Measurements from ENCODE around the gene CACNG5.
A peak's percentile ranks its signal among the peaks of the same experiment; 100 is the strongest.

CACNG5 gene

GRCh38 chr17:66834919-66835454, at the start of gene CACNG5:
TSS of gene CACNG5 (plus strand) at chr17:66835117. CDS start at chr17:66877333, 42,216 bp downstream.
- no peak for DNase-seq

DNA sequence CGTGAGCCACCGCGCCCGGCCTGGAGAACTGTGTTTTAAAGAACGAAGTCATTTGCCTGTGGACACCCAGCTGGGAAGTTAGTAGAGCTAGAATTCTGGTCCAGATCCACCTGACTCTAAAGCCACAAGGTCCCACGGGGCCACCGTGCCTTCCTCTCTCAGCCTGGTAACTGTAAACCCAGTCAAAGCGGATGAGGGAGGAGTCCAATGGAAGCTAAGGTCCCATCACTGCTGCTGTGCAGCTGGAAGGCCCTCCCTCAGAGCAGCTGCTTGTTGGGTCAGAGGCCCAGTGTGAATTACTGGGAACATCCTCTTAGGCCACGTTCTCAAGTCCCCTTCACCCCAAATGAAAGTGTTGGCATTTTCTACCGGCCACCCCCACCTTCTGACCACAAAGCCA, 48.8 kb upstream of the CACNG5 start:
- no peak for DNase-seq

DNA sequence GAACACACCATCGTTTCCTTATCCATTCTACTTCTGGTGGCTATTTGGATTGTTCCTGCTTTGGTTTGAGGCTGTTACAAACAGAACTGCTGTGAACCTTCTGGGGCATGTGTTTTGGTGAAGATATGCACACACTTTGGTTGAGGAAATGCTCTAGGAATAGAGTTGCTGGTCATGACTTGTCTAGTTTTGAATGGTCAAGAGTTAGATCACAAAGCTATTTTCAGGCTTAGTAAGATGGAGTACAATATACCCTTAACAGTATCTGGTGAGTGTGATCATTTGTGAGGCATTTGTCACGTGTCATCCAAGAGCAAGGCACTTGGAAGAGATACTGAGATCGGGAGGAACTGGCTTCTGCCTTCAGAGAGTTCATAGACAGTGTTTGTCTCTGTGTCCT, 47.0 kb upstream of the CACNG5 start:
- DNase-seq, result no peak

DNA sequence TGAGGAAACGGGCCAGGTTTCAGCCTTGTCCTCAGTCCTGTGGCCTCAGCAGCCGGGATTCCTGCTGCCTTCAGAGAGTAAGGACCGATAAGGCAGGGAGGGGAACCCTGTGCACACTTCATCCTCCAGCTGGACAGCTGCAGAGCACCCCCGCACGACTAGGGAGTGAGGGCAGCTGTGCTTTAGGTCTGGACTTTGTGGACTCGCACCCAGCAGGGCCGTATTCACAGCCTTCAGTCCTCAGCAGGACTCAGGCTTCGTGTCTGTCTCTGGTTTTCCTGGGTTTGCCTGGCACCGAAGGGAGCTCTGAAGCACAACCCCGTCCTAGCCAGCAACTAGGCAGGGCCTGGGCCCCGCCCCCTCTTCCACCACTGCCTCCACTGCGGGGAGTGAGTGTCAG, 45.8 kb upstream of the CACNG5 start:
- DNase-seq, result no peak

DNA sequence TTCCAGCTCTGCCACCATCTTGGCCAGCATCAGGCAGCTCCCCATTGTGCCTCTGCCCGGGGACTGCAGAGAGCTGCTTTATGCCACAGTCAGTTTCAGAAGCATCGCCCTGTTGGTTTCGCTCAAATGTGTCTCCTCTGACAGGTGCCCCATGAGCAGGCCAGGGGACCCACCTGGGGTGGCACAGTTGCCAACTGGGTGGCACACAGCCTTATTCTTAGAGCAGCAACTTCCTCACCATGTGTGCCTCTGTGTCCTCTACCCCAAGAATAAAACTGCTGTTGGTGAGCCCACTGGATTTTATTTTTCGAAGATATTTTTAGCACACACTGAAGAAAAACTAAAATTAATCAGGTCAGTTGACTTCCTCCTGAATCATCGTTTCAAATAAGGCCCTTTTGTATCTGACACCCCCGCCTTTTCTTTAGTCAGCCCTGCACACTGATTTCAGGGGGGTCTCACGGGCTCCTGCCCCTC, 44.9 kb upstream of the CACNG5 start:
- DNase-seq, result no peak

DNA sequence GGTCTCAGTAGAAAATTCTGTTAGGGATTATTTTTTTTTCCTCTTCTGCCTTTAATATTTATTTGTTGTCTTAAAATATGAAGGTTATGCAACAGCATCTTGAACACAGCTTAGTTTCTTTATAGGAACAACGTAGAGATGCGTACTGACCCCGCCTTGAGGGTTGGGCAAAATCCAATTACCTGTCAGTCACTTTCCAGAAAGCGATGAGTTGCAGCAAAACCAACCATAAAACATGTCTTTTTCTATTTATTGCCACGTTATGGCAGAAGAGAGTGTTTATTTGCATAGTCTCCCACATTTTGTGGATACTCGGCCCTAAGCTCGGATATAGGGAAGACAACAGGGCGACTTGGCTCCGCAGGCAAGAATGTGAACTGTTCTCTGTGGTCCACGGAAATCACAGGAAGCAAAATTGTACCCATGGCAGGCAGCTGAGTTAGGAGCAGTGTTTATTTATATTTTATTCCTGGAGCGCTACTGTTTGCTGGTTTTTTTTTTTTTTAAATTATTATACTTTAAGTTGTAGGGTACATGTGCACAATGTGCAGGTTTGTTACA, 44.3 kb upstream of the CACNG5 start:
- no peak for DNase-seq

GRCh38 chr17:66791347-66791746, 43.6 kb upstream of the CACNG5 start:
- peak; percentile 16 to 21 for DNase-seq

DNA sequence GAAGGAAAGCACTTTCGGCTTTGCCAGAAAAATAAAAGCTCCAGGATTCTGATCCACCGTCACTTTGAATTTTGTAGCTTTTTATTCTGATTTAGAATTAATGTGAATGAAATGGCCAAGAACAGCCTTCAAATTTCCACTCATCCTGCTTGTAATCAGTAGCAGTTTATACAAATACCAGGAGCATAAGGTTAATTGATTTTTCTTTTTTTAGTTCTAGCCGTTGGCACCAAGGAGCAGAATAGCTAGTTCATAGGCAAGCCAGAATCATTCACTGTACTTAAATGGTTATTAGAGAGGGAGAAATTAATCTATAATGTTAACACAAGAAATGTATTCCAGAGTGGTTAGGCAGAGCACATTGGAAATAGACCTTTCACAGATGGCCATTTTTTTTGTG, 41.1 kb upstream of the CACNG5 start:
- no peak for DNase-seq

DNA sequence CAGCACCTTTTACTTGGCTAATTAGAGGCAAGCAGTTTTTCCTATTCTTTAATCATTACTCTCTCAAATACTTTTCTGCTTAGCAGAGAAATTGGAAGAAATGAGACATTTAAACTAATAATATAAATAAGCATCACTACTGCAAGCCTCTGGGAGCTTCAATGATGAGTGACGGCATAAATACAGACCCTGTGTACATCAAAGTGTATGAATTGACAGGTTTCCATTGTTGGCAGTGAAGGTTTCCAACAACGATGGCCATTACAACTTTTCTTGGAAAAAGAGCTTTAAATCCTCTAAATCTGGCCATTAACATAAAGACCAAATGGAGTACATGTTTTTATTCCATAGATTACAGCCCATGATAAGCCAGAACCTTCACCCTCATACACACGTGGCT, 39.4 kb upstream of the CACNG5 start:
- no peak for DNase-seq

- DNase-seq, result no peak
Measured at GRCh38 chr17:66799849-66800537, 34.9 kb upstream of the CACNG5 start.

DNA sequence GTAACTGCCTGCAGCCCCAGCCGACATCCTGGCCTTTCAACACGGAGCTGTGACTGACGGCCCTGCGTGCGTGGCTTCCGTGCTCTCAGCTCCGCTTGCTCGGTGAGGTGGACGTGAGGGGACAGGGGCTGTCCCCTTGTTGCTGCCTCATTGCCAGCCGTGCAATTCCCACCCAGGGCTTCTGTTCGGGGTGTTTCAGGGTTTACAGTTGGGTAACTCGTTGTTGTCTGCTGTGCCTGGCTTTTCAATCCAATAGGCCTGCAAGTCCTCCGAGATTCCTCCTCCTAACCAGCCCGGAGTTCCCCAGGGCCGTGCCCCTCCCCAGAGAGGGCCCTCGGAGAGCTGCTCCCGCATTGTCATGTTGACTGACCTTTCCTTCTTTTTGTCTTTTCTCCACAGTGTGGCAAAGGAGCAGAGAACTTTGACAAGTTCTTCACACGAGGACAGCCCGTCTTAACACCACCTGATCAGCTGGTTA, 31.4 kb upstream of the CACNG5 start:
- no peak for DNase-seq

DNA sequence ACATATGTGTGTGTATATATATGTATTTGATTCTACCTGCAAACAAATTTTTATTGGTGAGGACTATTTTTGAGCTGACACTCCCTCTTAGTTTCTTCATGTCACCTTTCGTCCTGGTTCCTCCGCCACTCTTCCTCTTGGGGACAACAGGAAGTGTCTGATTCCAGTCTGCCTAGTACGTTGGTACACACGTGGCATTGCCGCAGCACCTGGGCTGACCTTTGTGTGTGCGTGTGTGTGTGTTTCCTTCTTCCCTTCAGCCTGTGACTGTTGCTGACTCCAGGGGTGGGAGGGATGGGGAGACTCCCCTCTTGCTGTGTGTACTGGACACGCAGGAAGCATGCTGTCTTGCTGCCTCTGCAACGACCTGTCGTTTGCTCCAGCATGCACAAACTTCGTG, 29.4 kb upstream of the CACNG5 start:
- peak; percentile 23 to 47 for DNase-seq

GRCh38 chr17:66807182-66807581, 27.7 kb upstream of the CACNG5 start:
- DNase-seq, result peak; percentile 44 to 46

- no peak for DNase-seq
Measured at GRCh38 chr17:66809408-66809807, 25.5 kb upstream of the CACNG5 start.

DNA sequence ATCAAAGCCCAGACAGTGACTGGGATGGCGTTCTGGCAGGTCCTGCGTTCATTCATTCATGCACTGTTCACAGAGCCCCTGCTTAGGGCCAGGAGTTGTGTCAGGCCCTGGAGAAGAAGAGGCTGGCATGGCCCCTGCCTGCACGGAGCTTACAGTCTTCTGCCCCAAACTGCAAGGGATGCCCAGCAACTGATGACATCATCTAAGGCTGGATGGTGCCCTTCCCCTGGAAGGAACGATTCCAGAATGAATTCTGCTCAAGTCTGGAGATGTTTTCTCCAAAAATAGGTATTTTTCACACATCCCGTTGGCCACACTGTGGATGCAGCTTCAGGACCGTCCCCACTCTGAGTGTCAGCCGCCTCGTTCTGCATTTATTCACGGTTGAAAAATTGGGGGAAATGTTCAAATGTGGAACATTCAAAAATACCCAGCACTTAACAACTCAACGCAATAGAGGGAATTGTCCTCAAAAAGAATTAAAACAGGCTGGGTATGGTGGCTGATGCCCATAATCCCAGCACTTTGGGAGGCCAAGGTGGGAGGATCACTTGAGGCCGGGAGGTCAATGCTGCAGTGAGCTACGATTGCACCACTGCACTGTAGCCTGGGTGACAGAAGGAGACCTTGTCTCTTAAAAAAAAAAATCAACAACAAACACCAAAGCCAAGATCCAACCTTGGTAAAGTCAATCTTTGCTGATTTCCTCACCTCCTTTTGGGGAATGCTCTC, 23.8 kb upstream of the CACNG5 start:
- DNase-seq, result no peak

DNA sequence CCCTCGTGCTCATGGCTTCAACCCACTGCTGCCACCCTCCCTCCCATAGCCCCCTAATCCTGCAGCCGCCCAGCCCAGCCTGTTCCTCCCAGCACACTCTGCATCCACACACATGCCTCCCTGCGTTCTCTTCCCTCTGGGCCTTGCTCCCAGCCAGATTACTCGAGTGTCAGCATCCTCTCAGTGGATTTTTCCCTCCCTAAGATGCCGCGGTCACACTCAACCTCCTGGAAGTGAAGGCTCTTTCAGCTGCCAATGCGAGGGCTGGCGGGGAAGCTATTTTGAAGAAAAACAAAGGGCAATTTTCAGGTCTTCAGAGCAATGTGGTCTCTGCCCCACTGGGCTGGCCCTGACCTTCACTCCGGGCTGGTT, 23.2 kb upstream of the CACNG5 start:
- DNase-seq, result no peak

- DNase-seq, result no peak
Measured at GRCh38 chr17:66812571-66812970, 22.3 kb upstream of the CACNG5 start.

DNA sequence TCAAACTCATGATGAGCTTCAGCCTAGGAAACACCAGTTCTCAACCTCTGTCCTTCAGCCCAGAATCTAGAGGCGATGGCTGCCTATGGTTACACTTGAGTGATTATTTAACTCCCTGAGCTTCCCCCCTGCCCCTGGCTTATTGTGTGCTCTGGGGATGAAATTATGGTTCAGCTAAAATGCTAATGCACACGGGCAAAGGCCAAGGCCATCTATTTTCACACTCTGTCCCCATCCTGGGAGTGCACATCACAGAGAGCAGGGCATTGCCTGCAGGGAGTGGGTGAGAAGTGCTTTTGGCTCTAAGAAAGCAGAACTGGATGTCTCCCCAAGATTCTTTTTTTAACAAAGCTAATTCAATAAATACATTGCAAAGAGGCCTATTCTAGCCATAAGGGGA, 21.6 kb upstream of the CACNG5 start:
- no peak for DNase-seq

GRCh38 chr17:66814026-66814425, 20.9 kb upstream of the CACNG5 start:
- DNase-seq, result no peak

DNA sequence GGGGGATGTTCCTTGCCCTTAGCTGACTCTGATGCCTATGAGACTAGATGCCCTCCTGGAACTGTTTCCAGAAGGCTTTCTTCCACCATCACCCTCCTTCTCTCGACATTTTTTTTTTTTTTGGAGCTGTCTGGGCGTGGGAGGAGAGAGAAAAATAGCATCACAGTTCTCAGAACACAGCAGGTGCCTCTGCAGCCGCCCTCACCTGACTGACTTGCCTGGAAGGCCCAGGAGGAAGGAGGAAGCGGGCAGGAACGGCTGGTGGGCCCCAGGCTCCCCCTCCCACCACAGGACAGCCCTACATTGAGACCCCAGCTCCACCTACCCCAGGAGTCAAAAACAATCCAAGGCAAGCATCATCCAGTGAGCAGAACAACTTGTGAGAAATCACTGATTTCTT, 20.3 kb upstream of the CACNG5 start:
- no peak for DNase-seq

GRCh38 chr17:66817750-66818149, 17.2 kb upstream of the CACNG5 start:
- no peak for DNase-seq

GRCh38 chr17:66819466-66819865, 15.5 kb upstream of the CACNG5 start:
- no peak for DNase-seq

GRCh38 chr17:66822009-66822408, 12.9 kb upstream of the CACNG5 start:
- DNase-seq, result no peak

DNA sequence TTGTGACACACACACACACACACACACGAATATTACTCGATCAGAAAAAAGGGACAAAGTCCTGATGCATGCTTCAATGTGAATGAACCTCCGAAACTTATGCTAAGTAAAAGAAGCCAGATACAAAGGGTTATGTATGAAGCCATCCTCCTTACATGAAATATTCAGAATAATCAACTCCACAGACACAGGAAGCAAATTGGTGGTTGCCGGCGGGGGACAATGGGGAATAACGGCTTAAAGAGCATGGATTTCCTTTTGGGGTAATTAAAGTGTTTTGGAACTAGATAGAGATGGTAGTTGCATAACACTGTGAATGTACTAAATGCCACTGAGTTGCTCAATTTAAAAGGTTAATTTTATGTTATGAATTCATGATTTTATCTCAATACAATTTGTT, 8.1 kb upstream of the CACNG5 start:
- DNase-seq, result no peak
